Endodermal cell (in vitro differentiated cells): ENCODE measurements around the gene DLGAP5. TPM values are rescaled to one million over a fixed set of nuclear protein-coding genes. Genes with fewer than 3 reads are reported as not detected.

Source experiments
- DNase-seq: peaks from one replicate; pipeline ENCODE4 v3.0.0-alpha.2; 2017
- H3K27ac ChIP-seq: 2 replicates; pipeline ENCODE4 v1.5.1; 2013; ENCODE audit warnings: mild to moderate bottlenecking, low read depth, low read length, moderate library complexity
- H3K27me3 ChIP-seq: 2 replicates; pipeline ENCODE4 v1.6.1; 2013; ENCODE audit warnings: mild to moderate bottlenecking, low read length, moderate library complexity; ENCODE audit not compliant: insufficient read depth, control insufficient read depth, poor library complexity, severe bottlenecking
- H3K36me3 ChIP-seq: 2 replicates; pipeline ENCODE4 v1.7.0; 2013; ENCODE audit warnings: mild to moderate bottlenecking, low read length, moderate library complexity; ENCODE audit not compliant: control insufficient read depth, insufficient read depth
- H3K4me1 ChIP-seq: one replicate; pipeline ENCODE4 v1.7.0; 2013; ENCODE audit warnings: low read length; ENCODE audit not compliant: control insufficient read depth, insufficient read depth
- H3K4me3 ChIP-seq: 2 replicates; pipeline ENCODE4 v1.5.1; 2013; ENCODE audit warnings: mild to moderate bottlenecking, low read length, moderate library complexity
- H3K9ac ChIP-seq: 2 replicates; pipeline ENCODE4 v1.6.1; 2013; ENCODE audit warnings: mild to moderate bottlenecking, low read length, moderate library complexity; ENCODE audit not compliant: poor library complexity, severe bottlenecking; ENCODE audit errors: extremely low read depth
- H3K9me3 ChIP-seq: 2 replicates; pipeline ENCODE4 v1.6.1; 2013; ENCODE audit warnings: mild to moderate bottlenecking, low read length, moderate library complexity; ENCODE audit not compliant: control insufficient read depth
- H3K27ac Mint-ChIP-seq: 2 replicates; pipeline ENCODE4 v1.8.0; 2020; ENCODE audit warnings: mixed read lengths
- H3K27me3 Mint-ChIP-seq: 2 replicates; pipeline ENCODE4 v1.8.0; 2021; ENCODE audit warnings: mild to moderate bottlenecking, mixed read lengths; ENCODE audit not compliant: insufficient read depth
- H3K36me3 Mint-ChIP-seq: 2 replicates; pipeline ENCODE4 v1.8.0; 2020; ENCODE audit warnings: low read depth, mixed read lengths
- H3K4me1 Mint-ChIP-seq: 2 replicates; pipeline ENCODE4 v1.8.0; 2020; ENCODE audit warnings: mixed read lengths
- H3K4me3 Mint-ChIP-seq: 2 replicates; pipeline ENCODE4 v1.8.0; 2020; ENCODE audit warnings: mild to moderate bottlenecking, moderate library complexity, mixed read lengths
- H3K9me3 Mint-ChIP-seq: 2 replicates; pipeline ENCODE4 v1.8.0; 2020; ENCODE audit warnings: mild to moderate bottlenecking, mixed read lengths
- WGBS, 2 experiments: methylation state at CpG; one replicate each; pipeline versions ENCODE4 v1.1.5 to v1.1.7; 2013; ENCODE audit warnings: missing lambda C conversion rate in 2 of 2, mixed read lengths in 1 of 2; ENCODE audit not compliant: insufficient coverage in 1 of 2, insufficient read length in 1 of 2; 5-methylcytosine and 5-hydroxymethylcytosine counted together
- total RNA-seq, 2 donors: library from RNA; stranded (reverse); fragmentation: NEBNext Ultra II Directional in 1 of 2; extraction: Animal tissue kit (Norgen Biotek cat#: 25700) in 1 of 2; gene quantifications; 2 replicates in 1 of 2; 3 replicates in 1 of 2; pipeline ENCODE4 v1.2.1, GENCODE V29; 2021
- TF ChIP-seq, protein P1 (sequence below): fragments of 200-600 bp; sonication (generic); conservative IDR thresholded peaks from 2 replicates; pipeline ENCODE4 v1.5.0; 2021; ENCODE audit warnings: antibody characterized with exemption, mild to moderate bottlenecking

The DLGAP5 gene
- total RNA-seq, 2 donors from 2014 or later: 71.1 to 112 TPM

DNA sequence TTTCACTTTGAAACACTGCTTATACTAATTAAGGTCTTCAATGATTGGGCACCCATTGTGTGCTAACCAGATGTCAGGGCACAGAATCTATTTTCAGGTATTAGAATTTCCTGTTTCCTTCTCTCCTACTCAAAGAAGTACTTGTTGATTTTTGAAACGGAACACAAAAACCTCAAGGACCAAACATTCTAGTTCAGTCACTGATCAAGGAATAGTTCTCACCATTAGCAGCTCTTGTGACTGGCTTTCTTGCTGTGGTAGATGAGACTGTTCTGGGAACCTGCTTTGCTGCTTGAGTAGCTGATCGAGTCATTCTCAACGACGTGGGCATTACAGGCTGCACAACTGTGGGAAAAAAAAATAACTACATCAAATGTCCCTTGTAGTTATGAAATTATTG lies 11.0 kb downstream of the DLGAP5 start:
- H3K36me3 ChIP-seq: peaks cover 78% of the 10 kb centered on the region
- H3K4me1 ChIP-seq: no peaks in the 10 kb centered on the region
- H3K4me1 Mint-ChIP-seq: peaks cover 6% of the 10 kb centered on the region
- H3K4me3 ChIP-seq: no peak overlapping the region
- H3K27ac ChIP-seq: no peak overlapping the region
- no peak overlapping the region for H3K27ac Mint-ChIP-seq
- TF ChIP-seq, protein P1, sequence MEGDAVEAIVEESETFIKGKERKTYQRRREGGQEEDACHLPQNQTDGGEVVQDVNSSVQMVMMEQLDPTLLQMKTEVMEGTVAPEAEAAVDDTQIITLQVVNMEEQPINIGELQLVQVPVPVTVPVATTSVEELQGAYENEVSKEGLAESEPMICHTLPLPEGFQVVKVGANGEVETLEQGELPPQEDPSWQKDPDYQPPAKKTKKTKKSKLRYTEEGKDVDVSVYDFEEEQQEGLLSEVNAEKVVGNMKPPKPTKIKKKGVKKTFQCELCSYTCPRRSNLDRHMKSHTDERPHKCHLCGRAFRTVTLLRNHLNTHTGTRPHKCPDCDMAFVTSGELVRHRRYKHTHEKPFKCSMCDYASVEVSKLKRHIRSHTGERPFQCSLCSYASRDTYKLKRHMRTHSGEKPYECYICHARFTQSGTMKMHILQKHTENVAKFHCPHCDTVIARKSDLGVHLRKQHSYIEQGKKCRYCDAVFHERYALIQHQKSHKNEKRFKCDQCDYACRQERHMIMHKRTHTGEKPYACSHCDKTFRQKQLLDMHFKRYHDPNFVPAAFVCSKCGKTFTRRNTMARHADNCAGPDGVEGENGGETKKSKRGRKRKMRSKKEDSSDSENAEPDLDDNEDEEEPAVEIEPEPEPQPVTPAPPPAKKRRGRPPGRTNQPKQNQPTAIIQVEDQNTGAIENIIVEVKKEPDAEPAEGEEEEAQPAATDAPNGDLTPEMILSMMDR: no peak
- H3K4me3 Mint-ChIP-seq: no peak overlapping the region
- no peaks in the 10 kb centered on the region for H3K27me3 ChIP-seq
- no peak for DNase-seq
- H3K27me3 Mint-ChIP-seq: no peaks in the 10 kb centered on the region
- H3K9me3 ChIP-seq: no peaks in the 10 kb centered on the region
- H3K9ac ChIP-seq: no peak overlapping the region
- no peaks in the 10 kb centered on the region for H3K9me3 Mint-ChIP-seq
- peaks cover 55% of the 10 kb centered on the region for H3K36me3 Mint-ChIP-seq
- 93% methylated on average over 4 of the region's 4 CpGs for WGBS, 2 experiments

- 80 to 97% methylated on average over 1 to 2 of the region's 2 CpGs for WGBS, 2 experiments
- peaks cover 55% of the 10 kb centered on the region for H3K36me3 Mint-ChIP-seq
- H3K27me3 Mint-ChIP-seq: no peaks in the 10 kb centered on the region
- H3K9me3 ChIP-seq: no peaks in the 10 kb centered on the region
- H3K27me3 ChIP-seq: no peaks in the 10 kb centered on the region
- no peak overlapping the region for H3K4me3 Mint-ChIP-seq
- H3K9ac ChIP-seq: no peak overlapping the region
- no peak overlapping the region for H3K27ac ChIP-seq
- H3K27ac Mint-ChIP-seq: no peak overlapping the region
- no peaks in the 10 kb centered on the region for H3K4me1 ChIP-seq
- H3K4me3 ChIP-seq: no peak overlapping the region
- DNase-seq: no peak
- H3K4me1 Mint-ChIP-seq: peaks cover 6% of the 10 kb centered on the region
- H3K36me3 ChIP-seq: peaks cover 81% of the 10 kb centered on the region
- TF ChIP-seq, protein P1: no peak
- H3K9me3 Mint-ChIP-seq: no peaks in the 10 kb centered on the region
Measured at GRCh38 chr14:55180006-55180405, 11.4 kb downstream of the DLGAP5 start.

GRCh38 chr14:55170526-55170925 lies 20.9 kb downstream of the DLGAP5 start:
- no peak for DNase-seq
- H3K4me3 ChIP-seq: no peak overlapping the region
- H3K4me1 Mint-ChIP-seq: no peaks in the 10 kb centered on the region
- H3K4me3 Mint-ChIP-seq: no peak overlapping the region
- no peaks in the 10 kb centered on the region for H3K9me3 Mint-ChIP-seq
- H3K27ac ChIP-seq: no peak overlapping the region
- WGBS, 2 experiments: 88 to 100% methylated on average over 1 to 2 of the region's 2 CpGs
- H3K9ac ChIP-seq: no peak overlapping the region
- H3K9me3 ChIP-seq: no peaks in the 10 kb centered on the region
- H3K27ac Mint-ChIP-seq: no peak overlapping the region
- H3K4me1 ChIP-seq: no peaks in the 10 kb centered on the region
- H3K27me3 ChIP-seq: no peaks in the 10 kb centered on the region
- H3K36me3 ChIP-seq: peaks cover 68% of the 10 kb centered on the region
- TF ChIP-seq, protein P1: no peak
- peaks cover 55% of the 10 kb centered on the region for H3K36me3 Mint-ChIP-seq
- no peaks in the 10 kb centered on the region for H3K27me3 Mint-ChIP-seq
